Measurements from ENCODE around the gene DPEP1.

DNA sequence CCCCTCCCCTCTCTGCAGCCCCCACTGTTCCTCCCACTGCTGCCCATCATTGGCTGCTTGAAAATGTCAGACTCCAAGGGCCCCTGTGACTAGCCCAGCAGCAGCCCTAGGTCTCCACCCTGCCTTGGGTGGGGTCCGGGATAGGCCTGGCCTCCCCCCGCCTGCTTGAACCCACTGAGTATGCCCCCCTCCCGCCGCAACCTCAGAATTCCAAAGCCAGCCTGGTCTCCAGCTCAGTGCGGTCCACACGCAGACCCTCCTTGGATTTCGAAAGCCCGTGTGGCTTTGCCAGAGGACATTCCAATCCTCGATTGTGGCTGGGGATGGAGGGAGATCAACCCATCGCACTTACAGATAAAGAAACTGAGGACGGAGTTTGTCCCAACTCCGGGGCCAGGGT is 6.4 kb downstream of the DPEP1 start:
- TF ChIP-seq EZH2 (IDR thresholded peaks at IDR 0.05; ENCODE audit: insufficient read depth, poor library complexity, severe bottlenecking) (no peak), EZH2phosphoT487 (IDR thresholded peaks at IDR 0.05; ENCODE audit: insufficient read depth, low read depth) (no peak)
